K562 (cell line): Measurements from ENCODE around the gene NDOR1. TPM values are rescaled to one million over a fixed set of nuclear protein-coding genes. Genes with fewer than 3 reads are reported as not detected.
A peak's percentile ranks its signal among the peaks of the same experiment; 100 is the strongest.

Experiments
- ARID3B ChIP-seq: fragments of 250-450 bp; sonication (Bioruptor Pico); IDR thresholded peaks from 2 replicates; pipeline ENCODE4 v1.4.0; 2020; ENCODE audit warnings: borderline replicate concordance
- BCL6 ChIP-seq: fragments of 250-450 bp; sonication (Bioruptor Pico); IDR thresholded peaks from 2 replicates; pipeline ENCODE4 v1.4.0; 2020
- CXXC5 ChIP-seq: fragments of 250-450 bp; sonication (Bioruptor Pico); IDR thresholded peaks from 2 replicates; pipeline ENCODE4 v1.8.0; 2022; ENCODE audit warnings: inconsistent platforms, mild to moderate bottlenecking, moderate library complexity
- FOXK2 ChIP-seq, 2 experiments: fragments of 450-650 bp; IDR thresholded peaks in 1 of 2; conservative IDR thresholded peaks in 1 of 2; 2 replicates each; pipeline ENCODE4 v1.6.1; 2016; ENCODE audit warnings: low read depth in 2 of 2, mild to moderate bottlenecking in 1 of 2
- HOXB6 ChIP-seq: fragments of 250-450 bp; sonication (Bioruptor Pico); IDR thresholded peaks from 2 replicates; pipeline ENCODE4 v1.5.1; 2022; ENCODE audit warnings: mild to moderate bottlenecking, borderline replicate concordance
- KDM5B ChIP-seq: fragments of 200-600 bp; sonication (generic); IDR thresholded peaks from 2 replicates; pipeline ENCODE4 v1.6.1; 2012; ENCODE audit warnings: low read depth, mild to moderate bottlenecking, moderate library complexity, low read length, control low read depth, inconsistent platforms; ENCODE audit not compliant: insufficient replicate concordance
- L3MBTL2 ChIP-seq: fragments of 450-650 bp; IDR thresholded peaks from 2 replicates; pipeline ENCODE4 v1.6.1; 2016; ENCODE audit warnings: mild to moderate bottlenecking, moderate library complexity
- LCOR ChIP-seq: sonication (generic); formaldehyde crosslinking; IDR thresholded peaks from 2 replicates; pipeline ENCODE4 v1.8.0; 2022; ENCODE audit warnings: mild to moderate bottlenecking, missing genetic modification reagents
- MEF2D ChIP-seq: conservative IDR thresholded peaks from 2 replicates; pipeline ENCODE4 v1.6.1; 2016; ENCODE audit warnings: low read depth, missing genetic modification characterization, missing compliant biosample characterization
- NFE2 ChIP-seq: IDR thresholded peaks from 2 replicates; pipeline ENCODE4 v1.6.1; 2014; ENCODE audit warnings: antibody characterized with exemption, low read depth
- PREB ChIP-seq: sonication (generic); formaldehyde crosslinking; IDR thresholded peaks from 2 replicates; pipeline ENCODE4 v1.8.1; 2023; ENCODE audit warnings: mild to moderate bottlenecking, missing genetic modification reagents
- RCOR1 ChIP-seq, 2 experiments: IDR thresholded peaks; 2 replicates each; pipeline ENCODE4 v1.6.1; 2012; ENCODE audit warnings: low read depth in 2 of 2, low read length in 2 of 2, borderline replicate concordance in 1 of 2, improper control_type of control experiment in 1 of 2
- SIX5 ChIP-seq, 2 experiments: IDR thresholded peaks; 2 replicates each; pipeline ENCODE4 v1.6.1; 2011; ENCODE audit warnings: low read length in 2 of 2, borderline replicate concordance in 1 of 2, low read depth in 1 of 2, mild to moderate bottlenecking in 1 of 2, moderate library complexity in 1 of 2; ENCODE audit not compliant: insufficient read depth in 1 of 2
- SP2 ChIP-seq: IDR thresholded peaks from 2 replicates; pipeline ENCODE4 v1.6.1; 2011; ENCODE audit warnings: mild to moderate bottlenecking, low read depth, low read length, moderate library complexity; ENCODE audit not compliant: poor library complexity, severe bottlenecking; ENCODE audit errors: extremely low read depth
- YY1 ChIP-seq, 3 experiments: IDR thresholded peaks; 2 replicates each; pipeline ENCODE4 v1.6.1; 2011; ENCODE audit warnings: low read length in 2 of 3, mild to moderate bottlenecking in 2 of 3, moderate library complexity in 2 of 3, borderline replicate concordance in 1 of 3, control low read depth in 1 of 3, low read depth in 1 of 3; ENCODE audit not compliant: insufficient read depth in 3 of 3, insufficient replicate concordance in 2 of 3, control insufficient read depth in 1 of 3, insufficient read length in 1 of 3; ENCODE audit errors: extremely low read depth in 1 of 3
- ZBTB26 ChIP-seq: fragments of 450-650 bp; formaldehyde crosslinking; IDR thresholded peaks from 2 replicates; pipeline ENCODE4 v1.4.0; 2022; ENCODE audit warnings: missing genetic modification characterization
- ZEB2 ChIP-seq: fragments of 450-650 bp; IDR thresholded peaks from 2 replicates; pipeline ENCODE4 v1.6.1; 2016
- ZNF124 ChIP-seq: sonication (generic); formaldehyde crosslinking; IDR thresholded peaks from 2 replicates; pipeline ENCODE4 v1.8.1; 2022; ENCODE audit warnings: missing genetic modification reagents
- ZNF280B ChIP-seq: fragments of 250-450 bp; sonication (Bioruptor Pico); IDR thresholded peaks from 2 replicates; pipeline ENCODE4 v1.5.1; 2021; ENCODE audit warnings: mild to moderate bottlenecking
- ZNF551 ChIP-seq: fragments of 250-450 bp; sonication (Bioruptor Pico); IDR thresholded peaks from 2 replicates; pipeline ENCODE4 v1.5.0; 2021; ENCODE audit warnings: mild to moderate bottlenecking, moderate library complexity
- ZNF57 ChIP-seq: fragments of 450-650 bp; formaldehyde crosslinking; IDR thresholded peaks from 2 replicates; pipeline ENCODE4 v1.4.0; 2020; ENCODE audit warnings: mild to moderate bottlenecking, moderate library complexity
- ZNF707 ChIP-seq: fragments of 250-450 bp; sonication (Bioruptor Pico); conservative IDR thresholded peaks from 2 replicates; pipeline ENCODE4 v1.8.0; 2022; ENCODE audit warnings: inconsistent platforms, mild to moderate bottlenecking, moderate library complexity
- polyA plus RNA-seq, 8 experiments: library from polyadenylated mRNA; depleted of rRNA in 4 of 8; stranded (reverse) in 5 of 8; unstranded in 3 of 8; fragments of >200 nt; fragmentation: Nextera tagmentation in 2 of 8; fragmentation: Illumina TruSeq in 1 of 8; extraction: Ambion mirVana in 2 of 8; extraction: Trizol in 1 of 8; gene quantifications; 2 replicates each; pipeline versions ENCODE4 v1.2.1 to v1.2.3, GENCODE V29; 2011 to 2014; ENCODE audit warnings: inconsistent platforms in 1 of 8, missing spikeins in 1 of 8
- total RNA-seq, 7 experiments: library from RNA; depleted of rRNA in 6 of 7; stranded (reverse); fragments of >200 nt in 6 of 7; fragmentation: Illumina TruSeq in 2 of 7; extraction: Trizol in 2 of 7; gene quantifications; 2 replicates each; pipeline versions ENCODE4 v1.2.1 to v1.2.3, GENCODE V29; 2011 to 2021; ENCODE audit warnings: low replicate concordance in 1 of 7

Gene NDOR1
- total and polyA plus RNA-seq, 9 of the 15 experiments (the other 6 are each of a cell fraction or from before 2014, with no cell fraction given): 0.06 to 36.9 (median 6.9) TPM

GRCh38 chr9:137254624-137255447 is 49.3 kb downstream of the NDOR1 start, which contains the start of gene NELFB (continued):
- no peak for TF ChIP-seq ARID3B (CRISPR knock-in tag)
- no peak for TF ChIP-seq HOXB6 (CRISPR knock-in tag)
- TF ChIP-seq L3MBTL2: peak; percentile 57; the same call in 1 of the 2 replicates
- peak; percentile 71 to 82 for TF ChIP-seq SIX5 (IDR thresholded peaks at IDR 0.05; ENCODE audit: borderline replicate concordance in 1 of 2, insufficient read depth in 1 of 2, low read depth in 1 of 2, low read length in 2 of 2)
- no peak for TF ChIP-seq SP2
- no peak for TF ChIP-seq ZNF551 (CRISPR knock-in tag)
- no peak for TF ChIP-seq PREB (CRISPR knock-in tag)
- TF ChIP-seq ZNF124 (CRISPR knock-in tag): peak; percentile 79; the same call in 1 of the 2 replicates
- peak in 2 of 3 experiments; percentile 77 to 87 for TF ChIP-seq YY1 (IDR thresholded peaks at IDR 0.05; ENCODE audit: borderline replicate concordance in 1 of 3, control insufficient read depth in 1 of 3, extremely low read depth in 1 of 3, insufficient read depth in 3 of 3, insufficient read length in 1 of 3, insufficient replicate concordance in 2 of 3, low read depth in 1 of 3, low read length in 2 of 3)
- no peak; the same call in 1 of the 2 replicates for TF ChIP-seq ZBTB26 (CRISPR knock-in tag)
- TF ChIP-seq BCL6 (CRISPR knock-in tag): no peak
- TF ChIP-seq NFE2: no peak
- TF ChIP-seq ZNF280B (CRISPR knock-in tag): no peak
- TF ChIP-seq MEF2D (tag): no peak
- TF ChIP-seq RCOR1 (IDR thresholded peaks at IDR 0.05; ENCODE audit: borderline replicate concordance in 1 of 2, low read depth in 2 of 2, low read length in 2 of 2): no peak; a peak in 1 of 4 replicates
- peak; percentile 96 for TF ChIP-seq CXXC5 (CRISPR knock-in tag)
- no peak for TF ChIP-seq ZEB2
- no peak for TF ChIP-seq ZNF707 (CRISPR knock-in tag)
- no peak for TF ChIP-seq ZNF57 (CRISPR knock-in tag)
- TF ChIP-seq LCOR (CRISPR knock-in tag): no peak
- peak; percentile 93 for TF ChIP-seq KDM5B
- no peak for TF ChIP-seq FOXK2 (conservative IDR thresholded peaks at IDR 0.05 in 1 of 2, IDR thresholded peaks at IDR 0.05 in 1 of 2; ENCODE audit: low read depth in 2 of 2)
